Gastroesophageal sphincter (tissue), 4 donors: Measurements from ENCODE around the gene VPS37C. TPM values are rescaled to one million over a fixed set of nuclear protein-coding genes. Genes with fewer than 3 reads are reported as not detected.

Experiments
- ATAC-seq: fragments of 150-250 bp; one replicate; pipeline ENCODE4 v1.9.1; 2016; ENCODE audit warnings: mild to moderate bottlenecking, moderate library complexity
- H3K27ac ChIP-seq, 4 donors: fragments of 200-600 bp; sonication (generic) in 3 of 4; 1 replicate in 3 of 4; 2 replicates in 1 of 4; pipeline ENCODE4 v1.5.1; 2016 to 2019
- H3K27me3 ChIP-seq: fragments of 200-600 bp; sonication (generic); one replicate; pipeline ENCODE4 v1.5.1; 2019
- H3K36me3 ChIP-seq, 2 donors: fragments of 200-600 bp; sonication (generic); one replicate each; pipeline ENCODE4 v1.5.1; 2019; ENCODE audit warnings: control low read depth in 1 of 2
- H3K4me1 ChIP-seq, 3 donors: fragments of 200-600 bp; sonication (generic); 1 replicate in 2 of 3; 2 replicates in 1 of 3; pipeline ENCODE4 v1.5.1; 2016 to 2019; ENCODE audit warnings: control low read depth in 2 of 3
- H3K4me3 ChIP-seq, 2 donors: fragments of 200-600 bp; sonication (generic); one replicate each; pipeline ENCODE4 v1.5.1; 2019; ENCODE audit warnings: mild to moderate bottlenecking in 1 of 2, moderate library complexity in 1 of 2
- H3K9me3 ChIP-seq, 3 donors: fragments of 200-600 bp; sonication (generic); one replicate each; pipeline ENCODE4 v1.5.1; 2017 to 2019; ENCODE audit warnings: control low read depth in 2 of 3
- EP300 ChIP-seq: sonication (generic); formaldehyde crosslinking; IDR thresholded peaks from one replicate; pipeline ENCODE4 v1.6.1; 2017; ENCODE audit warnings: antibody characterized with exemption, mild to moderate bottlenecking
- POLR2A ChIP-seq, 2 donors: fragments of 450-650 bp; IDR thresholded peaks; one replicate each; pipeline ENCODE4 v1.6.1; 2017; ENCODE audit warnings: antibody characterized with exemption in 2 of 2, mild to moderate bottlenecking in 2 of 2, moderate library complexity in 1 of 2
- POLR2AphosphoS5 ChIP-seq: sonication (generic); formaldehyde crosslinking; IDR thresholded peaks from one replicate; pipeline ENCODE4 v1.6.1; 2017; ENCODE audit warnings: antibody characterized with exemption
- WGBS, 2 donors: methylation state at CpG; one replicate each; pipeline ENCODE4 v1.1.5; 2018; ENCODE audit warnings: low coverage in 1 of 2; 5-methylcytosine and 5-hydroxymethylcytosine counted together
- total RNA-seq, 4 donors: library from RNA; depleted of rRNA; stranded (reverse); fragments of >200 nt; gene quantifications; one replicate each; pipeline ENCODE4 v1.1.0, GENCODE V29; 2016
- TF ChIP-seq, protein P1 (sequence below), 4 experiments: fragments of 200-600 bp in 2 of 4; fragments of 450-650 bp in 2 of 4; sonication (generic) in 1 of 4; IDR thresholded peaks; one replicate each; pipeline ENCODE4 v1.5.1; 2017 to 2019; ENCODE audit warnings: antibody characterized with exemption in 4 of 4, mild to moderate bottlenecking in 2 of 4, moderate library complexity in 2 of 4

VPS37C gene
- total RNA-seq, 4 donors from 2014 or later: 19.1 to 41.9 (median 25.5) TPM

DNA sequence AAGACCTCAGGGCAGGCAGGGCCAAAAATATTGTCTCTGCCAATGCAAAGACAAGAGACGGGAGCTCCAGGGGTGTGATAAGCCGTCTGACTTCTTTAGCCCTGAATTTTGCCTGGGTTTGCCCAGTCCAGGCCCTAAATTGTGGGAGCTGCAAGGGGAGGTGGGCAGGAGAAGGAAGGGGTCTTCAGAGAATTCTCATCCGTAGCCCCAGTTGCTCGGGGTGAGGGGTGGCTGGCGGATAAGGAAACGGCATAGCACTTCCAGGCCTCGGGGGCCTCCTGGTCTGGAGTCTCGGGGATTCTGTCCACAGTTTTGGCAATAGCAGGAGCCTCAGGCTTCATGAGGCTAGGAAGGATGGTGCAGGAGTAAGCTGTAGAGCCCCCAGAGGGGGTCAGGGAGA is 51.6 kb downstream of the VPS37C start:
- no peaks in the 10 kb centered on the region for H3K4me1 ChIP-seq
- no peak overlapping the region for H3K4me3 ChIP-seq
- WGBS, 2 donors: 70% methylated on average over 6 of the region's 8 CpGs; no CpG with 5 or more reads in 1 of the 2 donors
- no peaks in the 10 kb centered on the region for H3K27me3 ChIP-seq
- ATAC-seq: no peak
- peaks cover 0 to 10% of the 10 kb centered on the region in 2 donors for H3K36me3 ChIP-seq
- TF ChIP-seq, protein P1, sequence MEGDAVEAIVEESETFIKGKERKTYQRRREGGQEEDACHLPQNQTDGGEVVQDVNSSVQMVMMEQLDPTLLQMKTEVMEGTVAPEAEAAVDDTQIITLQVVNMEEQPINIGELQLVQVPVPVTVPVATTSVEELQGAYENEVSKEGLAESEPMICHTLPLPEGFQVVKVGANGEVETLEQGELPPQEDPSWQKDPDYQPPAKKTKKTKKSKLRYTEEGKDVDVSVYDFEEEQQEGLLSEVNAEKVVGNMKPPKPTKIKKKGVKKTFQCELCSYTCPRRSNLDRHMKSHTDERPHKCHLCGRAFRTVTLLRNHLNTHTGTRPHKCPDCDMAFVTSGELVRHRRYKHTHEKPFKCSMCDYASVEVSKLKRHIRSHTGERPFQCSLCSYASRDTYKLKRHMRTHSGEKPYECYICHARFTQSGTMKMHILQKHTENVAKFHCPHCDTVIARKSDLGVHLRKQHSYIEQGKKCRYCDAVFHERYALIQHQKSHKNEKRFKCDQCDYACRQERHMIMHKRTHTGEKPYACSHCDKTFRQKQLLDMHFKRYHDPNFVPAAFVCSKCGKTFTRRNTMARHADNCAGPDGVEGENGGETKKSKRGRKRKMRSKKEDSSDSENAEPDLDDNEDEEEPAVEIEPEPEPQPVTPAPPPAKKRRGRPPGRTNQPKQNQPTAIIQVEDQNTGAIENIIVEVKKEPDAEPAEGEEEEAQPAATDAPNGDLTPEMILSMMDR (IDR thresholded peaks at IDR 0.05): no peak
- TF ChIP-seq EP300: no peak
- no peaks in the 10 kb centered on the region for H3K9me3 ChIP-seq
- H3K27ac ChIP-seq: no peak overlapping the region

DNA sequence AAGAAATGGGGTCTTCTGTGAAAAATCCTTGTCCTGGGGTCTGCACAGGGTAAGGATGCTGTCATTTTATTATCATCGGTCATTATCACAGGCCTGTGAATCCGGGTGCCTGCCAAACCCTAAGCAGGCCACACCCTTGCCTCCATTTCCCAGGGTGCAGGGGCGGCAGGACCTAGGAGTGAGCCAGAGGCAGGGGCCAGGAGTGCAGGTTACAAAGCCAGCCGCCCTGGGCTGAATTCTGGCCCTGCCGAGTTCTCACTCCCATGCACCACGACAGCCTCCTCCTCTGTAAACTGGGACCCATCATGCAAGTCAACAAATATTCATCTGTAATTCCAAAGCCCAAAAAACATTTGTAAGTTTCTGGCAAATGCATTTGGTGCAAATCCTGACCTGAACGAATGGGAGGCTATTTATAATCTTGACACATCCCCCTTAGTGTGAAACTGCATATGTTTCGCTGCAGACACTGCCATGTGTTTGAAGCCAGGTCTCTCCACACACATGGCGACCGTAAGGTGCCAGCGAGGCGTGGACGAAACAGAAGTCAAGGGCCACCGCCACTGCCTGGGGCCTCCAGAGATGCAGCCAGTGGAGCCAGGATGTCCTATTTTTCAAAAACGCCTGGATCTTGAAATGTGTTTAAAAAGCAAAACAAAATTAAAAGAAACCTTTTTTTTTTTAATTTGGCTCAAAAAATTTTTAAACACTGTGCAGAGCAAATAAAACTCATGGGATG is 52.2 kb downstream of the VPS37C start:
- no peaks in the 10 kb centered on the region for H3K9me3 ChIP-seq
- peaks cover 0 to 10% of the 10 kb centered on the region in 2 donors for H3K36me3 ChIP-seq
- H3K4me1 ChIP-seq: no peaks in the 10 kb centered on the region
- no peak overlapping the region for H3K4me3 ChIP-seq
- no peaks in the 10 kb centered on the region for H3K27me3 ChIP-seq
- TF ChIP-seq, protein P1 (IDR thresholded peaks at IDR 0.05): no peak
- TF ChIP-seq POLR2AphosphoS5 (no peak), POLR2A (IDR thresholded peaks at IDR 0.05) (no peak), EP300 (no peak)
- ATAC-seq: no peak
- no peak overlapping the region for H3K27ac ChIP-seq
- WGBS, 2 donors: 78% methylated on average over 6 to 11 of the region's 15 CpGs

DNA sequence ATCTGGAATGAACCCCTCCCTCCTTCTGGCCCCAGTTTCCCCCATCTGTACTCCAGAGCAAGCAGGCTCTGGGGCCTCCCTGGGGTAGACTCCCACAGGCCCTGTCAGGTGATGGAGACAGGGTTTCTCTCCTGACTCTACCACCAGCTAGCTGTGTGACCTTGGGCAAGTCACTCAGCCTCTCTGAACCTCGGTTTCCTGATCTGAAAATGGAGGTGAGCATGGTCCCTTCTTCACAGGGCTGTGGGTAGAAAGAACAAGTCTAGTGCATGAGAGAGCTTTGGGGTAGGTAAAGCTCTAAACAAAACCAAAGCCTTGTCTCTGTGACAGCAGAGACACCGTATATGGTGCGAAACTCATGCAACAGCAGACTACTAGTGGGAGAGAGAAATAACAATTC is 53.3 kb downstream of the VPS37C start:
- TF ChIP-seq POLR2AphosphoS5 (no peak), EP300 (no peak), POLR2A (IDR thresholded peaks at IDR 0.05) (no peak)
- TF ChIP-seq, protein P1 (IDR thresholded peaks at IDR 0.05): no peak
- Histone ChIP-seq H3K27ac (no peak overlapping the region), H3K9me3 (no peaks in the 10 kb centered on the region), H3K27me3 (no peaks in the 10 kb centered on the region), H3K4me3 (no peak overlapping the region), H3K4me1 (no peaks in the 10 kb centered on the region), H3K36me3 (peaks cover 0 to 10% of the 10 kb centered on the region in 2 donors)
- 83 to 100% methylated on average over 1 to 2 of the region's 3 CpGs for WGBS, 2 donors
- ATAC-seq: no peak

DNA sequence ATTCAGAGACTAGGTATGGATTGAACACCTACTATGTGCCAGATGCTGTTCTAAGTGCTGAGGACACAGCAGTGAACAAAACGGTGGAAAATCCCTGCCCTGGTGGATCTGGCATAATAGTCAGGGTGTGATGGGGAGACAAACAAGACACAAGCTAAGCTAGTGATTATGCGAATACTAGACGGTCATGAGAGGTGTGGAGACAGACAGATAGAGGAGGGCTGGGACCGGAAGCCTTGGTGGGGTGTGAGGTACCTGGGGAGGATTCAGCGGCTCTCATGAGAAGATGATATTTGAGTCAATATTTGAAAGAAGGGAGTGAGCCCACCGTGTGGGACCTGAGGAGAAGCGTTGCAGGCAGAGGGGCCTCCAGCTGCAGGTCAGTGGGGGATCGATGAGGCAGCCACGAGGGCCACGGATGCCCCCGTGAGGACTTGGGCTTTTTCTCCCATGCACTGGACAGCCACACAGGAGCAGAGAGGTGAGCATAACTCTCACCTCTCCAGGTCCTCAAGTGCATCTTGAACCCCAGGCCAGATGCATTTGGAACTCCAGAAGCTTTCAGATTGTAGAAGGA is 54.2 kb downstream of the VPS37C start:
- ATAC-seq: no peak
- WGBS, 2 donors: 91 to 97% methylated on average over 5 to 11 of the region's 11 CpGs
- H3K27ac ChIP-seq: no peak overlapping the region

More for the DNA sequence above, 54.2 kb downstream of the VPS37C start:
- no peaks in the 10 kb centered on the region for H3K9me3 ChIP-seq
- TF ChIP-seq EP300: no peak
- TF ChIP-seq POLR2A (IDR thresholded peaks at IDR 0.05): no peak
- no peak for TF ChIP-seq POLR2AphosphoS5
- TF ChIP-seq, protein P1 (IDR thresholded peaks at IDR 0.05): no peak
- H3K36me3 ChIP-seq: peaks cover 0 to 5% of the 10 kb centered on the region in 2 donors
- H3K27me3 ChIP-seq: no peaks in the 10 kb centered on the region
- no peak overlapping the region for H3K4me3 ChIP-seq
- no peaks in the 10 kb centered on the region for H3K4me1 ChIP-seq
